ENCODE data around the gene CTNNA3.

Gene CTNNA3

DNA sequence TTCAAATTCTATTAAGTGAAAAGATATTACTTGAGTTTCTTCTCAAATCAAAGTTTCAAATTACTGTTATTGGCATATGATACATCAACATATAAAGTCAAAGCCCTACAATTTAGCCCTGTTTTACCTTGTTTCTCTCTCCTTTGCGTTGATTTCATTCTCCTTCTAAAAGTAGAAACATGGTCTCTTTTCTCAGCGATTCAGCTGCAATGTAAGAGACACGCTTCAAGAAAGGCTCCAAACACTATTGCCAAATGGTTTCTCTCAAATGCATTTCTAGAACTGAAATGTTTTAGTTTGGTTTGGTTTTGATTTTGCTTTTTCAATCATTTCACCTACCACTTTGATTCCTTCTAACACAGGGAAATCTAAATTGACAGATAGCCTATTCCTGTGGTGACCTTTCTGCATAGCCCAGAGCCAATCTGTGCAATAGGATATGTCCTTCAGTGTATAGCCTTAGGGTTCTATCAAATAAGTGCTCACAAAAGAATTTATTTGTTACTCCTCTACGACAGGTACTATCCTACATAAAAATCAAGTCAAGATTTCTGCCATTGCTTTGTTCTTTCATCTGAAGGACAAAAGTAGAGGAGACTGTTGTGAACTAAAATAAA lies 47.3 kb downstream of the CTNNA3 start:
- Histone ChIP-seq H3K36me3 (ENCODE audit: insufficient read depth, low read length) (no peaks in the 10 kb centered on the region), H3K9ac (ENCODE audit: low read depth, low read length) (no peak overlapping the region), H3K4me1 (ENCODE audit: insufficient read depth, low read length) (no peaks in the 10 kb centered on the region), H3K9me3 (ENCODE audit: control insufficient read depth, insufficient read depth, low read length) (no peaks in the 10 kb centered on the region)

DNA sequence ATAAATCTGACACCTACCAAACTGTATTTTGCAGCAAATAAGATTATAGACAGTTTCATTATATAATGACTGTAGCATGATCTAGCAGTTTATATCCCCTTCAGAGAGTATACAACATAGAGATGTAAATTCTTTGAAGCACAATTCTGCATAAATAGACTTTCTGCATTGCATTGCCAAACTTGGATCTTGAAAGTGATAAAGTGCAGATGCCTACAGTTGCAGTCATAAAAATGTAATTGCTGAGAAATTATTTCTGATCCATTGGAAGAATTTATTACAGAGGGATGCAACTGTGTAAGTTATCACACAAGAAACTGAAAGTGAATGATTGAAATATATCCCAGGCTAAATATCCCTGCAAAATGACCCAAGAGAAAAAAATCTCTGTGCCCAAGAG lies 65.1 kb downstream of the CTNNA3 start:
- Histone ChIP-seq H3K36me3 (ENCODE audit: insufficient read depth, low read length) (no peaks in the 10 kb centered on the region), H3K9ac (ENCODE audit: low read depth, low read length) (no peak overlapping the region)

DNA sequence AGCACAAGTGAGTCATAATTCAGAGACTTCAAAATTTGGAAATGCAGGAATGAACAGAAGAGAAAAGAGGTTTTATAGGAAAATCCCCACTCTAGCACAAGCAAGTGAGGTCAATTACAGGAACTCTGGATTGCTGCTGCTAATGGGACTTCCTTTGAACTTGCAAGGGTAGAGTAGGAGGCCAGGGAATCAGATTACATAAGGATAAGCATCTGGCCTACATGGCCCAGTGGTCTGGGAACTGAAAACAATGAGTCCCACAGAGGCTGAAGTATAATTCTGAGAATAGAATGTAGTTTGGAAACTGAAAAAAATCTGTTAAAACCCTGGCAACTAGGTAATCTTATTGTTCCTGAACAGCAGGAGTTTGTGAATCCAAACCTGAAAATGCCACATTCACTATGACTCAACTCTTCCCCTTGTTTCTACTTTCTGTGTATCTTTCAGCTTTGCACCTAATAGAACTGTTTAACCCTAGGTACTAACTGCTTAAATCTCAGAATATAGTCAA lies 66.5 kb downstream of the CTNNA3 start:
- H3K36me3 ChIP-seq (ENCODE audit: insufficient read depth, low read length), result no peaks in the 10 kb centered on the region
- no peak overlapping the region for H3K9ac ChIP-seq (ENCODE audit: low read depth, low read length)
- peaks cover 9% of the 10 kb centered on the region; the same call in 1 of the 2 replicates for H3K4me1 ChIP-seq (ENCODE audit: insufficient read depth, low read length)
- H3K9me3 ChIP-seq (ENCODE audit: control insufficient read depth, insufficient read depth, low read length), result no peaks in the 10 kb centered on the region

More for the DNA sequence above, 65.1 kb downstream of the CTNNA3 start:
- H3K9me3 ChIP-seq (ENCODE audit: control insufficient read depth, insufficient read depth, low read length), result no peaks in the 10 kb centered on the region
- H3K4me1 ChIP-seq (ENCODE audit: insufficient read depth, low read length), result peaks cover 9% of the 10 kb centered on the region; the same call in 1 of the 2 replicates

DNA sequence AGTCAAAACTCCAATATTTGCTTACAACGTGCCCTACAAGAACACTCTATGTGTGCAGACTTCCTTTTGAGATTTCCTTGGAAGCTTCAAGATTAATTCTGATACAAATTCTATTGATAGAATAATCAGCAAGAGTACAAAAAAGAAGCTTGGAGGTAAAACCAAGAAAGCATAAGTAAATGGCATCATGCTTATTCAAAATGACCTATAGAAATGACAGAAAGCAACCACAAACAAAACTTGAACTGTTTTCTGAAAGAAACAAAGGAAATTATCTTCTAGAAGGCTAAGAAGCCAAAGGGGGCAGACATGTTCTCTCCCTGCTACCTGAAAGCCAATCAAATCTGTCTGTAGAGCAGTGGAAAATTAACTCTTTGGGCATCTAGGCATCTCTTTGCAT lies 73.0 kb downstream of the CTNNA3 start:
- no peaks in the 10 kb centered on the region for H3K36me3 ChIP-seq (ENCODE audit: insufficient read depth, low read length)
- H3K4me1 ChIP-seq (ENCODE audit: insufficient read depth, low read length), result no peaks in the 10 kb centered on the region
- H3K9me3 ChIP-seq (ENCODE audit: control insufficient read depth, insufficient read depth, low read length), result no peaks in the 10 kb centered on the region

GRCh38 chr10:67622511-67622910 lies 73.5 kb downstream of the CTNNA3 start:
- Histone ChIP-seq H3K9ac (ENCODE audit: low read depth, low read length) (no peak overlapping the region), H3K4me1 (ENCODE audit: insufficient read depth, low read length) (no peaks in the 10 kb centered on the region), H3K9me3 (ENCODE audit: control insufficient read depth, insufficient read depth, low read length) (no peaks in the 10 kb centered on the region), H3K36me3 (ENCODE audit: insufficient read depth, low read length) (no peaks in the 10 kb centered on the region)

More for the DNA sequence above, 73.0 kb downstream of the CTNNA3 start:
- H3K9ac ChIP-seq (ENCODE audit: low read depth, low read length), result no peak overlapping the region

DNA sequence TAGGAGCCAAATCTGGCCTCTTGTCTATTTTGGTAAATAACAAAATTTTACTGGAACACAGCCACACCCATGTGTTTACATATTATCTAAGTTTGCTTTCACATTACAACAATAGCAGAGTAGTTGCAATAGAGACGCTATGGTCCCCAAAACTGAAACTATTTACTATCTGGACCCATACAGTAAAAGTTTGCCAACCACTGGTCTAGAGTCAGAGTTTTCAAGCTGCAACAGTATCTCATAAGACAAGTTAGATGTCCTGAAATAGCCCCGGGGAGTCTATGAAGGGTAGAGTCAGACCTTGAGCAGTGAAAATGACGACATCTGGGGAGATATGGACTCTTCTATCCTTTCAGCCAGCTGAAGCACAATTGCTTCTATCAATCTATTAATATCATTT lies 74.2 kb downstream of the CTNNA3 start:
- no peaks in the 10 kb centered on the region for H3K9me3 ChIP-seq (ENCODE audit: control insufficient read depth, insufficient read depth, low read length)

DNA sequence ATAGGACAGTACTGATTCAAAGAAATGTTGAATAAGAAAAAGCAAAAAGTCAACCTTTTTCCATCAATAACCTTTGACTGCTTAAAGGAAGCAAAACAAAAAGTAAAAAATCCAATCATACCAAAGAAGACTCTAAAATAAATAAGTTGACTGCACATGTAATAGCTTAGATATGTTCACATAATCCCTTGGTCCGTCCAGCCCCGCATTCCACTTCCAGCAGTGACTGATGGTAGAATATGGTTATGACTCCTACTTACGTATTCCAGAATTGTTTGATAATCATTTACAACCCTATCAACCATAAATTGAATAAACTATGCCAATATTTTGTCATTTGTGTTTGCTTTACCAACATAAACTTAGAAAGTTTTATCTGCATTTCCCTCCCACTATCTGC lies 77.9 kb downstream of the CTNNA3 start:
- H3K9ac ChIP-seq (ENCODE audit: low read depth, low read length), result no peak overlapping the region
- peaks cover 7% of the 10 kb centered on the region; the same call in 1 of the 2 replicates for H3K9me3 ChIP-seq (ENCODE audit: control insufficient read depth, insufficient read depth, low read length)
- H3K4me1 ChIP-seq (ENCODE audit: insufficient read depth, low read length), result no peaks in the 10 kb centered on the region
- no peaks in the 10 kb centered on the region for H3K36me3 ChIP-seq (ENCODE audit: insufficient read depth, low read length)

More for the DNA sequence above, 74.2 kb downstream of the CTNNA3 start:
- Histone ChIP-seq H3K9ac (ENCODE audit: low read depth, low read length) (no peak overlapping the region), H3K4me1 (ENCODE audit: insufficient read depth, low read length) (no peaks in the 10 kb centered on the region), H3K36me3 (ENCODE audit: insufficient read depth, low read length) (no peaks in the 10 kb centered on the region)

- Histone ChIP-seq H3K9ac (ENCODE audit: low read depth, low read length) (no peak overlapping the region), H3K9me3 (ENCODE audit: control insufficient read depth, insufficient read depth, low read length) (peaks cover 7% of the 10 kb centered on the region; the same call in 1 of the 2 replicates), H3K4me1 (ENCODE audit: insufficient read depth, low read length) (peaks cover 18% of the 10 kb centered on the region), H3K36me3 (ENCODE audit: insufficient read depth, low read length) (no peaks in the 10 kb centered on the region)
Observed at GRCh38 chr10:67612577-67613537, 83.1 kb downstream of the CTNNA3 start.

DNA sequence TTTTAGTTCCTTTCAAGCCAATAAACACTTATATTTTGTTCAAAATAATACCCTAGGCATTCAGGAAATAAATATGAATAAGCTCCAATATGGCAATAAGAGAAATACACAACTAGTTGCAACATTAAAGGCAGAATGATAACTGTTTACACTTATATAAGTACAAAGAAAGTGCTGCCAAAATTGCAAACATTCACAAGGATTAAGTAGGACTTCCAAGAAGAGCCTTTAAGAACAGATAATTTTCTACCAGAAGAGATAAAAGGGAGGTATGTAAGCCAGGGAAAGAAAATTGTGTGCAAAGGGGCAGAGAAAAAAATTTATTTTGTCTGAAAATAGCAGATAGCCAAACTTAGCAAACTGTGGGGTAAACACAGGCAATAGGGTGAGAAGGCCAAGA lies 83.8 kb downstream of the CTNNA3 start:
- Histone ChIP-seq H3K9ac (ENCODE audit: low read depth, low read length) (no peak overlapping the region), H3K36me3 (ENCODE audit: insufficient read depth, low read length) (no peaks in the 10 kb centered on the region), H3K9me3 (ENCODE audit: control insufficient read depth, insufficient read depth, low read length) (peaks cover 7% of the 10 kb centered on the region; the same call in 1 of the 2 replicates), H3K4me1 (ENCODE audit: insufficient read depth, low read length) (peaks cover 19% of the 10 kb centered on the region)

DNA sequence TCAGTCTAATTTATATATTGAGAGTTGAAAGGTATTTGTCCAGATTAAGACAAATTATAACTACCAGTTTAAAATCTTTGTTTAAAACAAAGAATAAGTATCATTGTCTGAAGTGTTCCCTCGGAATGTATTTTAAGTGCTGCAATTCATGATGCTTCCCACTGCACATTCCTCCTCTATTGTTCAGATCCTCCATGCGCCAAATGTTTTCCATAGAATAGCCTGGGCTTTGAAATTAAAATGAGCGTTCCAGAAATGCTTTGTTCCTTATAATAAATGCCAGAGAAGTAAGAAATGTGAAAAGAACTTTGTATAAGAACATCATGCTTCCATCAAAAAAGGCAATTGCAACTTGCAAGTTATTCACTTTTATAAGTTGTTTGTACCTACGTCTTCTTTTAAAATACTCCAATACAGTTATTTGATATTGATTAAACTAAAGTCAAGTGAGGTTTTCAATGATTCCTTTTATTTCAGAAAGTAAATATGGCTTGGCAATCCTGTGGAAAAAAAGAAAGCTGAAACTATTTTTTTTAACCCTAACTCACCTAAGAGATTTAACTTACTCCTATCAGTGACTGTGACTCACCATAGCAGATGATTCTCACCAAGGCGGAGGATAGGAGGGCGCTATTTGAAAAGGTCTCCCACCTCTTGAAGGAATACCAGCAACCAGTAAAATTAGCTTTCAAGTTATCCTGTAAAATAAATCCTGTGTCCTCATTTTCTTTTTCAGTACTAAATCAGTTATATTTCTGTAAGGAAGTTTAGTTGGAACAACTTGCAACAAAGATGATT lies 85.8 kb downstream of the CTNNA3 start:
- H3K4me1 ChIP-seq (ENCODE audit: insufficient read depth, low read length), result peaks cover 30% of the 10 kb centered on the region

GRCh38 chr10:67608001-67608400 lies 88.0 kb downstream of the CTNNA3 start:
- Histone ChIP-seq H3K4me1 (ENCODE audit: insufficient read depth, low read length) (peaks cover 30% of the 10 kb centered on the region), H3K9me3 (ENCODE audit: control insufficient read depth, insufficient read depth, low read length) (no peaks in the 10 kb centered on the region), H3K9ac (ENCODE audit: low read depth, low read length) (no peak overlapping the region), H3K36me3 (ENCODE audit: insufficient read depth, low read length) (no peaks in the 10 kb centered on the region)

More for the DNA sequence above, 85.8 kb downstream of the CTNNA3 start:
- H3K9me3 ChIP-seq (ENCODE audit: control insufficient read depth, insufficient read depth, low read length), result peaks cover 7% of the 10 kb centered on the region; the same call in 1 of the 2 replicates
- no peaks in the 10 kb centered on the region for H3K36me3 ChIP-seq (ENCODE audit: insufficient read depth, low read length)
- H3K9ac ChIP-seq (ENCODE audit: low read depth, low read length), result peak overlapping the region; percentile 9; the same call in 1 of the 2 replicates

DNA sequence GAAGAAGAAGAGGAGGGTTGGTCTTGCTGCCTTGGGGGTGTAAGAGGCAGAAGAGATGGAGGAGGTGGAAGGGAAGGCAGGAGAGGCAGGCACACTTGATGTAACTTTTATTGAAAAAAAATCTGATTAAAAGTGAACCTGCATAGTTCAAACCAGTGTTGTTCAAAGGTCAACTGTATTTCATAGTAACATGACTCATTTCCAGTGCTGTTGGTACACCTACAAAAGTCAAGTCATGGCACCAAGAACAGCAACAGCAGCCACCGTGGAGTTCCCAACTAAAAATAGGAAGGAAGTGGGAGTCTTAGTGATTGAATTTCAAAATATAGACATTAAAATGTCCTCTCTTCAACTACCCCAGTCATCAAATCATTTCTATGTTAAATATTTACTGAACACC lies 88.5 kb downstream of the CTNNA3 start:
- Histone ChIP-seq H3K9me3 (ENCODE audit: control insufficient read depth, insufficient read depth, low read length) (no peaks in the 10 kb centered on the region), H3K4me1 (ENCODE audit: insufficient read depth, low read length) (peaks cover 30% of the 10 kb centered on the region), H3K9ac (ENCODE audit: low read depth, low read length) (no peak overlapping the region), H3K36me3 (ENCODE audit: insufficient read depth, low read length) (no peaks in the 10 kb centered on the region)

GRCh38 chr10:67606572-67606971 lies 89.4 kb downstream of the CTNNA3 start:
- H3K9ac ChIP-seq (ENCODE audit: low read depth, low read length), result no peak overlapping the region
- peaks cover 30% of the 10 kb centered on the region for H3K4me1 ChIP-seq (ENCODE audit: insufficient read depth, low read length)

DNA sequence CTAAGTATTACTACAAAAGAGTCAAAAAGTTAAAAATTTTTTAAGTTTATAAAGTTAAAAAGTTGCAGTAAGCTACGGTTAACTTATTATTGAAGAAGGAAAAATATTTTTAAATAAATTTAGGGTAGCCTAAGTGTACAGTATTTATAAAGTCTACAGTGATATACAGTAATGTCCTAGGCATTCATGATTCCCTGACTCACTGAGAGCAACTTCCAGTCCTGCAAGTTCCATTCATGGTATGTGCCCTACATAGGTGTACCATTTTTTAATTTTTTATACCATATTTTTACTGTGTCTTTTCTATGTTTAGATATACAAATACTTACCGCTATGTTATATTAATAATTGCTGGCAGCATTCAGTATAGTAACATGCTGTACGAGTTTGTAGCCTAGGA lies 92.3 kb downstream of the CTNNA3 start:
- Histone ChIP-seq H3K36me3 (ENCODE audit: insufficient read depth, low read length) (no peaks in the 10 kb centered on the region), H3K4me1 (ENCODE audit: insufficient read depth, low read length) (peaks cover 13% of the 10 kb centered on the region)

More at GRCh38 chr10:67606572-67606971, 89.4 kb downstream of the CTNNA3 start:
- Histone ChIP-seq H3K9me3 (ENCODE audit: control insufficient read depth, insufficient read depth, low read length) (no peaks in the 10 kb centered on the region), H3K36me3 (ENCODE audit: insufficient read depth, low read length) (no peaks in the 10 kb centered on the region)

More for the DNA sequence above, 92.3 kb downstream of the CTNNA3 start:
- H3K9ac ChIP-seq (ENCODE audit: low read depth, low read length), result no peak overlapping the region
- no peaks in the 10 kb centered on the region for H3K9me3 ChIP-seq (ENCODE audit: control insufficient read depth, insufficient read depth, low read length)

All from ES-I3 (cell line).